ENCODE measurements around the gene TSPAN3.

DNA sequence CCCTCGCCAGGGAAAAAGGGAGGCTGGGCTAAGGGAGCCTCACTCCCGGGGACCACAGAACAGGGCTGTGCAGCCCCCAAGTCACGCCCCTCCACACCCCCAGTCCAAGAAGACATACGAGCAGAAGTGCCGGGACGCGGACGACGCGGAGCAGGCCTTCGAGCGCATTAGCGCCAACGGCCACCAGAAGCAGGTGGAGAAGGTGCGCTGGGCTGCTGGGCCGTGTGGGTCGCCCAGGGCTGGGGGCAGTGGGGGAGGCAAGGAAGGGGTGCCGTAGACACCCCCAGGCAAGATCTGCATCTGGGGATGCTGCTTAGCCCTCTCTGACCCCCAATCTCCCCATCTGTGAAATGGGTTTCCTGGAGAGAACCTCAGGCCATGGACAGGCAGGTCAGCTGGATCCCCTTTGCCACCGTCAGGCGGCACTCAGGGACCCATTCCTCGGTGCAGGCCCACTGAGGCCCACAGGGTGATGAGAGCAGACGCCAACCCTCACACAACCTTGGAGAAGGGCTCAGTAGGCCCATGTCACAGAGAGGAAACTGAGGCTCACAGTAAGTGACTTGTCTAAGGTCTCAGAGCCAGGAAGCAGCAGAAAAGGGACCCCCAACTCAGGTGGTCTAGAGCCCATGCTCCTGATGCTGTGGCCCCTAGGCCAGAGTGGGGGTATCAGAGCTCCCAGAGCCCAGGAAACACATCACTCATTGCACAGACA lies 42.3 kb downstream of the TSPAN3 start:
- TF ChIP-seq POLR2AphosphoS5 (IDR thresholded peaks at IDR 0.05) = no peak
- TF ChIP-seq, protein P1, sequence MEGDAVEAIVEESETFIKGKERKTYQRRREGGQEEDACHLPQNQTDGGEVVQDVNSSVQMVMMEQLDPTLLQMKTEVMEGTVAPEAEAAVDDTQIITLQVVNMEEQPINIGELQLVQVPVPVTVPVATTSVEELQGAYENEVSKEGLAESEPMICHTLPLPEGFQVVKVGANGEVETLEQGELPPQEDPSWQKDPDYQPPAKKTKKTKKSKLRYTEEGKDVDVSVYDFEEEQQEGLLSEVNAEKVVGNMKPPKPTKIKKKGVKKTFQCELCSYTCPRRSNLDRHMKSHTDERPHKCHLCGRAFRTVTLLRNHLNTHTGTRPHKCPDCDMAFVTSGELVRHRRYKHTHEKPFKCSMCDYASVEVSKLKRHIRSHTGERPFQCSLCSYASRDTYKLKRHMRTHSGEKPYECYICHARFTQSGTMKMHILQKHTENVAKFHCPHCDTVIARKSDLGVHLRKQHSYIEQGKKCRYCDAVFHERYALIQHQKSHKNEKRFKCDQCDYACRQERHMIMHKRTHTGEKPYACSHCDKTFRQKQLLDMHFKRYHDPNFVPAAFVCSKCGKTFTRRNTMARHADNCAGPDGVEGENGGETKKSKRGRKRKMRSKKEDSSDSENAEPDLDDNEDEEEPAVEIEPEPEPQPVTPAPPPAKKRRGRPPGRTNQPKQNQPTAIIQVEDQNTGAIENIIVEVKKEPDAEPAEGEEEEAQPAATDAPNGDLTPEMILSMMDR (IDR thresholded peaks at IDR 0.05) = no peak
- TF ChIP-seq EP300 (IDR thresholded peaks at IDR 0.05) = no peak
- TF ChIP-seq POLR2A (IDR thresholded peaks at IDR 0.05) = no peak
